GM23338 (cell line): ENCODE results near the gene ANKRD40CL. TPM values are rescaled to one million over a fixed set of nuclear protein-coding genes. Genes with fewer than 3 reads are reported as not detected.

ENCODE experiments used
- ATAC-seq: fragments of 200-7000 bp; cut with Tn5 transposase; 3 replicates; pipeline ENCODE4 v1.9.1; 2020
- DNase-seq: peaks from one replicate; pipeline ENCODE4 v3.0.0-alpha.2; 2015; ENCODE audit warnings: low spot score
- H2AFZ ChIP-seq: fragments of 200-600 bp; sonication (generic); 2 replicates; pipeline ENCODE4 v1.8.0; 2016; ENCODE audit warnings: antibody characterized with exemption, mild to moderate bottlenecking, moderate library complexity
- H3F3A ChIP-seq: fragments of 200-600 bp; sonication (generic); replicated peaks from 2 replicates; pipeline ENCODE4 v1.8.0; 2017; ENCODE audit warnings: antibody characterized with exemption, mixed run types, low read depth
- H3K27ac ChIP-seq: fragments of 200-600 bp; sonication (generic); 2 replicates; pipeline ENCODE4 v1.6.1; 2016; ENCODE audit warnings: low read depth
- H3K27me3 ChIP-seq: fragments of 200-600 bp; sonication (generic); 2 replicates; pipeline ENCODE4 v1.8.0; 2016; ENCODE audit warnings: mild to moderate bottlenecking, mixed run types, moderate library complexity; ENCODE audit not compliant: insufficient read depth
- H3K36me3 ChIP-seq: fragments of 200-600 bp; sonication (generic); 2 replicates; pipeline ENCODE4 v1.8.0; 2016; ENCODE audit warnings: mild to moderate bottlenecking; ENCODE audit not compliant: insufficient read depth
- H3K4me1 ChIP-seq: fragments of 200-600 bp; sonication (generic); 2 replicates; pipeline ENCODE4 v1.8.0; 2016; ENCODE audit warnings: mild to moderate bottlenecking, moderate library complexity; ENCODE audit not compliant: insufficient read depth
- H3K4me2 ChIP-seq: fragments of 200-600 bp; sonication (generic); 2 replicates; pipeline ENCODE4 v1.7.1; 2017; ENCODE audit warnings: mixed run types
- H3K4me3 ChIP-seq: fragments of 200-600 bp; sonication (generic); 2 replicates; pipeline ENCODE4 v1.6.1; 2016; ENCODE audit warnings: mixed run types
- H3K79me2 ChIP-seq: fragments of 200-600 bp; sonication (generic); replicated peaks from 2 replicates; pipeline ENCODE4 v1.8.0; 2017; ENCODE audit warnings: mild to moderate bottlenecking; ENCODE audit not compliant: insufficient read depth
- H3K9me2 ChIP-seq: fragments of 200-600 bp; sonication (generic); 2 replicates; pipeline ENCODE4 v1.8.0; 2017; ENCODE audit not compliant: insufficient read depth
- H4K20me1 ChIP-seq: fragments of 200-600 bp; sonication (generic); replicated peaks from 2 replicates; pipeline ENCODE4 v1.8.0; 2017; ENCODE audit warnings: mild to moderate bottlenecking; ENCODE audit not compliant: insufficient read depth
- H3K27ac Mint-ChIP-seq: 2 replicates; pipeline ENCODE4 v1.8.0; 2020; ENCODE audit warnings: inconsistent platforms, mild to moderate bottlenecking, moderate library complexity, mixed read lengths
- H3K27me3 Mint-ChIP-seq: 3 replicates; pipeline ENCODE4 v1.8.0; 2022; ENCODE audit warnings: low read depth, mild to moderate bottlenecking, moderate library complexity, mixed read lengths, inconsistent platforms; ENCODE audit not compliant: insufficient read depth, poor library complexity
- H3K36me3 Mint-ChIP-seq: 3 replicates; pipeline ENCODE4 v1.8.0; 2021; ENCODE audit warnings: low read depth, mild to moderate bottlenecking, inconsistent platforms, moderate library complexity, mixed read lengths
- H3K4me1 Mint-ChIP-seq: 3 replicates; pipeline ENCODE4 v1.8.0; 2020; ENCODE audit warnings: mild to moderate bottlenecking, inconsistent platforms, mixed read lengths
- H3K4me3 Mint-ChIP-seq: 3 replicates; pipeline ENCODE4 v1.8.0; 2021; ENCODE audit warnings: moderate library complexity, mild to moderate bottlenecking, inconsistent platforms, mixed read lengths
- H3K9me3 Mint-ChIP-seq: 3 replicates; pipeline ENCODE4 v1.8.0; 2020; ENCODE audit warnings: moderate library complexity, mild to moderate bottlenecking, inconsistent platforms, mixed read lengths
- CREB1 ChIP-seq: fragments of 250-450 bp; sonication (Bioruptor Pico); IDR thresholded peaks from 2 replicates; pipeline ENCODE4 v1.5.0; 2020; ENCODE audit warnings: low read depth, mild to moderate bottlenecking, moderate library complexity
- EZH2 ChIP-seq: fragments of 200-600 bp; sonication (generic); IDR thresholded peaks from one replicate; pipeline ENCODE4 v1.8.0; 2017; ENCODE audit warnings: antibody characterized with exemption, mild to moderate bottlenecking, low read depth; ENCODE audit not compliant: unreplicated experiment
- EZH2phosphoT487 ChIP-seq: fragments of 200-600 bp; sonication (generic); IDR thresholded peaks from one replicate; pipeline ENCODE4 v1.8.1; 2018; ENCODE audit warnings: antibody characterized with exemption; ENCODE audit not compliant: unreplicated experiment
- JUNB ChIP-seq: IDR thresholded peaks from one replicate; pipeline ENCODE4 v1.6.1; 2016; ENCODE audit warnings: antibody characterized with exemption; ENCODE audit not compliant: unreplicated experiment
- NANOG ChIP-seq: IDR thresholded peaks from 2 replicates; pipeline ENCODE4 v1.6.1; 2016; ENCODE audit warnings: antibody characterized with exemption, borderline replicate concordance
- POLR2AphosphoS5 ChIP-seq: IDR thresholded peaks from 2 replicates; pipeline ENCODE4 v1.6.1; 2016; ENCODE audit warnings: antibody characterized with exemption, low read depth
- ZNF114 ChIP-seq: fragments of 250-450 bp; sonication (Bioruptor Pico); IDR thresholded peaks from 2 replicates; pipeline ENCODE4 v1.5.0; 2020; ENCODE audit warnings: mild to moderate bottlenecking, moderate library complexity
- polyA plus RNA-seq: library from polyadenylated mRNA; unstranded; fragments of >200 nt; fragmentation: Nextera tagmentation; extraction: Ambion mirVana; gene quantifications from 2 replicates; pipeline ENCODE4 v1.2.1, GENCODE V29; 2016
- total RNA-seq: library from RNA; depleted of rRNA; stranded (reverse); fragments of >200 nt; shearing (Covaris generic); gene quantifications from 2 replicates; pipeline ENCODE4 v1.2.3, GENCODE V29; 2014
- TF ChIP-seq, protein P1 (sequence below), 2 experiments: fragments of 200-600 bp in 1 of 2; sonication (generic) in 1 of 2; conservative IDR thresholded peaks; 2 replicates each; pipeline versions ENCODE4 v1.5.1 to v1.6.1; 2016 to 2017; ENCODE audit warnings: antibody characterized with exemption in 2 of 2, low read depth in 2 of 2, mild to moderate bottlenecking in 2 of 2, moderate library complexity in 1 of 2
- TF ChIP-seq, protein P2 (sequence below): IDR thresholded peaks from one replicate; pipeline ENCODE4 v1.6.1; 2018; ENCODE audit warnings: antibody characterized with exemption; ENCODE audit not compliant: unreplicated experiment

Gene ANKRD40CL
- total and polyA plus RNA-seq, 2 experiments from 2014 or later, result not detected

DNA sequence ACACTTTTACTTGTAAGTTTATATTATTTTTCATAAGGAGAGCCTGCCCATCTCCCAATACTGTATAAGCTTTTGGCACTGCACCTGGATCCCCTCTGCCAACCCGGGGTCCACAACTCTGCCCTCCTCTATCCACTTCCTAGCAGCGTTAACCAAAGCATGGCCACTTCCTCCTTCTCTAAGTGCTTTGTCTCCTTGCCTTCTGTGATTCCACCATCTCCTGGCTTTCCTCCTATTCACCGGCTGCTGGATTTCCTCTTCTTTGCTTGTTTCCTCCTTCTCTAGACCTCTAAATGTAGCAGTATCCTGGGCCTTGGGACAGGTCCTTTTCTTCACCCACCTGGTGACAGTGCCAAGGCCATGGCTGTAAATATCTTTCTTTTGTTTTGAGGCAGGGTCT lies 48.1 kb upstream of the ANKRD40CL start (continued):
- TF ChIP-seq, protein P1, sequence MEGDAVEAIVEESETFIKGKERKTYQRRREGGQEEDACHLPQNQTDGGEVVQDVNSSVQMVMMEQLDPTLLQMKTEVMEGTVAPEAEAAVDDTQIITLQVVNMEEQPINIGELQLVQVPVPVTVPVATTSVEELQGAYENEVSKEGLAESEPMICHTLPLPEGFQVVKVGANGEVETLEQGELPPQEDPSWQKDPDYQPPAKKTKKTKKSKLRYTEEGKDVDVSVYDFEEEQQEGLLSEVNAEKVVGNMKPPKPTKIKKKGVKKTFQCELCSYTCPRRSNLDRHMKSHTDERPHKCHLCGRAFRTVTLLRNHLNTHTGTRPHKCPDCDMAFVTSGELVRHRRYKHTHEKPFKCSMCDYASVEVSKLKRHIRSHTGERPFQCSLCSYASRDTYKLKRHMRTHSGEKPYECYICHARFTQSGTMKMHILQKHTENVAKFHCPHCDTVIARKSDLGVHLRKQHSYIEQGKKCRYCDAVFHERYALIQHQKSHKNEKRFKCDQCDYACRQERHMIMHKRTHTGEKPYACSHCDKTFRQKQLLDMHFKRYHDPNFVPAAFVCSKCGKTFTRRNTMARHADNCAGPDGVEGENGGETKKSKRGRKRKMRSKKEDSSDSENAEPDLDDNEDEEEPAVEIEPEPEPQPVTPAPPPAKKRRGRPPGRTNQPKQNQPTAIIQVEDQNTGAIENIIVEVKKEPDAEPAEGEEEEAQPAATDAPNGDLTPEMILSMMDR (conservative IDR thresholded peaks at IDR 0.05; ENCODE audit: low read depth in 2 of 2), result no peak
- no peak for TF ChIP-seq NANOG

DNA sequence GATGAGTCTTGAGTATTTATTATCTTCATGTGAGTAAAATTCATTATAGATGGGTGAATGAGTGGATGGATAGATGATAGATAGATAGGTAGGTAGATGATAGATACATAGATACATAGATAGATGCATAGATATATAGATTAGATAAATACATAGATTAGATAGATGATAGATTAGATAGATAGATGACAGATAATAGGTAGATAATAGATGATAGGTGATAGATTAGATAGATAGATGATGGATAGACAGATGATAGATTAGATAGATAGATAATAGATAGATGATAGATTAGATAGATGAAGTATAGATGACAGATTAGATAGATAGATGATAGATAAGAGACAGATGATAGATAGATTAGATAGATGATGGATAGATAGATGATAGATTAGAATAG lies 46.3 kb upstream of the ANKRD40CL start:
- Mint-ChIP-seq H3K4me3 (no peak overlapping the region), H3K36me3 (no peaks in the 10 kb centered on the region), H3K9me3 (no peaks in the 10 kb centered on the region; the same call in 2 of the 3 replicates), H3K4me1 (peaks cover 8% of the 10 kb centered on the region), H3K27me3 (peaks cover 9% of the 10 kb centered on the region), H3K27ac (no peak overlapping the region)
- H2AFZ ChIP-seq, result no peak overlapping the region
- peaks cover 5% of the 10 kb centered on the region; the same call in 1 of the 2 replicates for H3K4me1 ChIP-seq
- ATAC-seq, result no peak
- H3K4me3 ChIP-seq, result no peak overlapping the region
- H3K36me3 ChIP-seq, result no peaks in the 10 kb centered on the region
- H3K27me3 ChIP-seq, result no peaks in the 10 kb centered on the region
- no peak for DNase-seq
- no peaks in the 10 kb centered on the region for H3K9me2 ChIP-seq
- TF ChIP-seq EZH2 (no peak), NANOG (no peak), ZNF114 (CRISPR knock-in tag) (no peak), EZH2phosphoT487 (no peak)
- H3F3A ChIP-seq, result no peaks in the 10 kb centered on the region
- no peaks in the 10 kb centered on the region for H4K20me1 ChIP-seq
- no peak overlapping the region for H3K27ac ChIP-seq
- H3K4me2 ChIP-seq, result no peak overlapping the region
- H3K79me2 ChIP-seq, result no peaks in the 10 kb centered on the region

DNA sequence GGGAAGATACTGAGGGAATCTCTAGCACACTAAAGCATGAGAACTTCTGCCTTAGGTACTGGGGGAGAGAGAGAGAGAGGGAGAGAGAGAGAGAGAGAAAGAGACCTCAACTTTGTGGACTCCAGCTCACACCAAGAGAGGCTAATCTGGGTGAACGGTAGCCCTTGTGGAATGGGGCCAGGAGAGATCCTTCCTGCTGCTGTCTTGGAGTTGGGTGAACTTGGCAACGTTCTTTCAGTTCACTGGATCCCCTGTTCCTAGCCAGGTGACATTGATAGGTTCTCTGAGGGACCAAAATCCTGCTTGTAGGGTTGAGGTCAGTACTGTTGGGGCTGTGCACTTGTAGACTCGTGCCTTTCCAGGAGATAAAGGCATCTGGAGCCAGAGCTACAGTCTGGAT lies 41.6 kb upstream of the ANKRD40CL start:
- Mint-ChIP-seq H3K36me3 (no peaks in the 10 kb centered on the region), H3K4me1 (no peaks in the 10 kb centered on the region), H3K9me3 (no peaks in the 10 kb centered on the region), H3K4me3 (no peak overlapping the region), H3K27me3 (peaks cover 2% of the 10 kb centered on the region), H3K27ac (no peak overlapping the region)
- H2AFZ ChIP-seq, result peak overlapping the region; percentile 80; the same call in 1 of the 2 replicates
- no peak for DNase-seq
- H4K20me1 ChIP-seq, result no peaks in the 10 kb centered on the region
- H3K4me3 ChIP-seq, result no peak overlapping the region
- no peak overlapping the region for H3K27ac ChIP-seq
- H3K9me2 ChIP-seq, result 0 out of 2 replicates have a peak, but pooled peaks cover 3% of the 10 kb centered on the region
- H3K79me2 ChIP-seq, result no peaks in the 10 kb centered on the region
- H3K4me1 ChIP-seq, result peaks cover 4% of the 10 kb centered on the region; the same call in 1 of the 2 replicates
- no peaks in the 10 kb centered on the region for H3F3A ChIP-seq
- no peak overlapping the region for H3K4me2 ChIP-seq
- no peaks in the 10 kb centered on the region for H3K27me3 ChIP-seq
- ATAC-seq, result no peak
- no peaks in the 10 kb centered on the region for H3K36me3 ChIP-seq
- TF ChIP-seq NANOG (no peak), CREB1 (no peak), ZNF114 (CRISPR knock-in tag) (no peak), JUNB (no peak), POLR2AphosphoS5 (no peak)
- TF ChIP-seq, protein P2, sequence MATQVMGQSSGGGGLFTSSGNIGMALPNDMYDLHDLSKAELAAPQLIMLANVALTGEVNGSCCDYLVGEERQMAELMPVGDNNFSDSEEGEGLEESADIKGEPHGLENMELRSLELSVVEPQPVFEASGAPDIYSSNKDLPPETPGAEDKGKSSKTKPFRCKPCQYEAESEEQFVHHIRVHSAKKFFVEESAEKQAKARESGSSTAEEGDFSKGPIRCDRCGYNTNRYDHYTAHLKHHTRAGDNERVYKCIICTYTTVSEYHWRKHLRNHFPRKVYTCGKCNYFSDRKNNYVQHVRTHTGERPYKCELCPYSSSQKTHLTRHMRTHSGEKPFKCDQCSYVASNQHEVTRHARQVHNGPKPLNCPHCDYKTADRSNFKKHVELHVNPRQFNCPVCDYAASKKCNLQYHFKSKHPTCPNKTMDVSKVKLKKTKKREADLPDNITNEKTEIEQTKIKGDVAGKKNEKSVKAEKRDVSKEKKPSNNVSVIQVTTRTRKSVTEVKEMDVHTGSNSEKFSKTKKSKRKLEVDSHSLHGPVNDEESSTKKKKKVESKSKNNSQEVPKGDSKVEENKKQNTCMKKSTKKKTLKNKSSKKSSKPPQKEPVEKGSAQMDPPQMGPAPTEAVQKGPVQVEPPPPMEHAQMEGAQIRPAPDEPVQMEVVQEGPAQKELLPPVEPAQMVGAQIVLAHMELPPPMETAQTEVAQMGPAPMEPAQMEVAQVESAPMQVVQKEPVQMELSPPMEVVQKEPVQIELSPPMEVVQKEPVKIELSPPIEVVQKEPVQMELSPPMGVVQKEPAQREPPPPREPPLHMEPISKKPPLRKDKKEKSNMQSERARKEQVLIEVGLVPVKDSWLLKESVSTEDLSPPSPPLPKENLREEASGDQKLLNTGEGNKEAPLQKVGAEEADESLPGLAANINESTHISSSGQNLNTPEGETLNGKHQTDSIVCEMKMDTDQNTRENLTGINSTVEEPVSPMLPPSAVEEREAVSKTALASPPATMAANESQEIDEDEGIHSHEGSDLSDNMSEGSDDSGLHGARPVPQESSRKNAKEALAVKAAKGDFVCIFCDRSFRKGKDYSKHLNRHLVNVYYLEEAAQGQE, result no peak
